Endothelial cell of umbilical vein (primary cell): ENCODE results near the gene RAP1GAP2. TPM values are rescaled to one million over a fixed set of nuclear protein-coding genes. Genes with fewer than 3 reads are reported as not detected.

ENCODE experiments used
- BruUV-seq: library from RNA; stranded (reverse); fragments of 400-500 nt; replicated peaks from 2 replicates; lab custom pipeline; 2021; lab: Mats Ljungman, UMichigan
- CTCF ChIA-PET: fragments of 300-600, 350-600 bp; sonication (Branson Sonifier 250); formaldehyde crosslinking; loops from one replicate; lab custom pipeline; 2021; ENCODE audit warnings: antibody characterized with exemption, inconsistent platforms; lab: Charles Lee
- POLR2A ChIA-PET: fragments of 300-600, 350-600 bp; sonication (Branson Sonifier 250); formaldehyde crosslinking; loops from one replicate; lab custom pipeline; 2021; ENCODE audit warnings: antibody characterized with exemption, inconsistent platforms; lab: Charles Lee
- DNase-seq: peaks from one replicate; pipeline ENCODE4 v3.0.0-alpha.2; 2011; ENCODE audit warnings: low read depth, low spot score
- FAIRE-seq: peaks from 2 replicates; lab custom pipeline; 2011; peaks lifted over from hg19 to GRCh38; lab: Jason Lieb, UNC
- H2AFZ ChIP-seq: 2 replicates; pipeline ENCODE4 v1.6.0; 2012; ENCODE audit warnings: low read depth, low read length, control low read depth, inconsistent platforms
- H3K27ac ChIP-seq: 2 replicates; pipeline ENCODE4 v1.5.1; 2011; ENCODE audit warnings: low read depth, mild to moderate bottlenecking, control low read depth, low read length, moderate library complexity; ENCODE audit not compliant: insufficient read depth
- H3K27me3 ChIP-seq, 2 experiments: 2 replicates each; pipeline versions ENCODE4 v1.6.0 to v1.6.1; 2011; ENCODE audit warnings: low read length in 2 of 2, mixed read lengths in 1 of 2; ENCODE audit not compliant: control insufficient read depth in 2 of 2, insufficient read depth in 2 of 2
- H3K36me3 ChIP-seq, 2 experiments: 2 replicates in 1 of 2; 3 replicates in 1 of 2; pipeline ENCODE4 v1.5.1; 2011; ENCODE audit warnings: low read length in 2 of 2, mild to moderate bottlenecking in 1 of 2, moderate library complexity in 1 of 2; ENCODE audit not compliant: control insufficient read depth in 2 of 2, insufficient read depth in 2 of 2; ENCODE audit errors: extremely low read depth in 1 of 2
- H3K4me1 ChIP-seq: 3 replicates; pipeline ENCODE4 v1.5.1; 2011; ENCODE audit warnings: mild to moderate bottlenecking, low read length; ENCODE audit not compliant: control insufficient read depth, insufficient read depth; ENCODE audit errors: extremely low read depth
- H3K4me2 ChIP-seq: 2 replicates; pipeline ENCODE4 v1.6.1; 2011; ENCODE audit warnings: low read length, control low read depth, mixed read lengths; ENCODE audit not compliant: insufficient read depth
- H3K4me3 ChIP-seq, 3 experiments: fragments of 200-600 bp in 1 of 3; sonication (generic), shearing (Covaris generic) in 1 of 3; replicated peaks in 1 of 3; 2 replicates each; pipeline ENCODE4 v1.5.1; 2011 to 2016; ENCODE audit warnings: control low read depth in 3 of 3, low read length in 3 of 3, mild to moderate bottlenecking in 2 of 3, inconsistent platforms in 1 of 3, low read depth in 1 of 3, moderate library complexity in 1 of 3; ENCODE audit not compliant: insufficient read depth in 1 of 3
- H3K79me2 ChIP-seq: 2 replicates; pipeline ENCODE4 v1.6.0; 2012; ENCODE audit warnings: low read length, inconsistent platforms; ENCODE audit not compliant: control insufficient read depth, insufficient read depth
- H3K9ac ChIP-seq: replicated peaks from 2 replicates; pipeline ENCODE3; 2011; ENCODE audit warnings: low read length, control low read depth; ENCODE audit not compliant: insufficient read depth; ENCODE audit errors: extremely low read depth
- H3K9me1 ChIP-seq: replicated peaks from 3 replicates; pipeline ENCODE4 v1.6.0; 2011; ENCODE audit warnings: mild to moderate bottlenecking, low read length; ENCODE audit not compliant: control insufficient read depth, insufficient read depth; ENCODE audit errors: extremely low read depth
- H3K9me3 ChIP-seq: replicated peaks from 2 replicates; pipeline ENCODE4 v1.5.1; 2012; ENCODE audit warnings: low read length, inconsistent platforms; ENCODE audit not compliant: control insufficient read depth, insufficient read depth
- H4K20me1 ChIP-seq: replicated peaks from 2 replicates; pipeline ENCODE3; 2011; ENCODE audit warnings: mild to moderate bottlenecking, low read length; ENCODE audit not compliant: control insufficient read depth, insufficient read depth; ENCODE audit errors: extremely low read depth
- CTCF ChIP-seq, 2 donors: IDR thresholded peaks; 1 replicate in 1 of 2; 2 replicates in 1 of 2; pipeline ENCODE4 v1.5.1; 2011; ENCODE audit warnings: low read length in 2 of 2, mild to moderate bottlenecking in 2 of 2, moderate library complexity in 2 of 2, control low read depth in 1 of 2, inconsistent platforms in 1 of 2, low read depth in 1 of 2; ENCODE audit not compliant: insufficient read depth in 1 of 2; ENCODE audit errors: extremely low read depth in 1 of 2
- EZH2 ChIP-seq: IDR thresholded peaks from 2 replicates; pipeline ENCODE4 v1.6.1; 2012; ENCODE audit warnings: borderline replicate concordance, low read depth, mild to moderate bottlenecking, moderate library complexity, low read length, inconsistent platforms; ENCODE audit not compliant: severe bottlenecking
- FOS ChIP-seq: IDR thresholded peaks from 2 replicates; pipeline ENCODE4 v1.6.1; 2011; ENCODE audit warnings: mild to moderate bottlenecking, low read length, moderate library complexity, borderline replicate concordance; ENCODE audit not compliant: insufficient read depth
- GATA2 ChIP-seq: IDR thresholded peaks from 2 replicates; pipeline ENCODE4 v1.7.0; 2011; ENCODE audit warnings: low read depth, mild to moderate bottlenecking, moderate library complexity, mixed read lengths, low read length; ENCODE audit not compliant: insufficient read length, insufficient read depth
- JUN ChIP-seq: IDR thresholded peaks from 2 replicates; pipeline ENCODE4 v1.6.1; 2011; ENCODE audit warnings: borderline replicate concordance, low read depth; ENCODE audit not compliant: insufficient read length, insufficient read depth
- MAX ChIP-seq: IDR thresholded peaks from 2 replicates; pipeline ENCODE4 v1.6.1; 2011; ENCODE audit not compliant: insufficient read depth, insufficient read length
- MYC ChIP-seq: IDR thresholded peaks from one replicate; pipeline ENCODE4 v1.6.1; 2011; ENCODE audit warnings: mild to moderate bottlenecking, low read depth, low read length
- POLR2A ChIP-seq: IDR thresholded peaks from 2 replicates; pipeline ENCODE4 v1.6.1; 2012; ENCODE audit warnings: low read depth, mild to moderate bottlenecking, control low read depth, low read length
- POLR2AphosphoS5 ChIP-seq: IDR thresholded peaks from 2 replicates; pipeline ENCODE4 v1.6.1; 2012; ENCODE audit warnings: low read depth, mild to moderate bottlenecking, control low read depth, low read length, moderate library complexity; ENCODE audit not compliant: insufficient read depth
- dilution Hi-C: fragments of 300-500 bp; cut with MboI; formaldehyde crosslinking; loops from one replicate; pipeline ENCODE4 v1.15.0; 2019; ENCODE audit warnings: low sequenced_read_pairs; ENCODE audit not compliant: extremely low pct_ligation_motif_present
- intact Hi-C: fragments of 100-400 bp; cut with micrococcal nuclease; formaldehyde crosslinking; loops from one replicate; pipeline ENCODE4 v1.10.0; 2022
- polyA plus RNA-seq, 4 experiments: library from polyadenylated mRNA; depleted of rRNA in 3 of 4; stranded (reverse) in 3 of 4; unstranded in 1 of 4; fragments of >200 nt; gene quantifications; 2 replicates each; pipeline versions ENCODE4 v1.2.1 to v1.2.3, GENCODE V29; 2011 to 2012; ENCODE audit warnings: missing spikeins in 1 of 4
- total RNA-seq: library from RNA; stranded (reverse); gene quantifications from 2 replicates; pipeline ENCODE4 v1.2.3, GENCODE V29; 2021

Gene RAP1GAP2
- total and polyA plus RNA-seq, 2 donors (not counting 3 experiments of a cell fraction or from before 2014, with no cell fraction given) = 1.4 to 3.6 TPM

- Histone ChIP-seq H3K36me3 (no peaks in the 10 kb centered on the region), H2AFZ (no peak overlapping the region), H3K79me2 (no peaks in the 10 kb centered on the region), H3K27ac (no peak overlapping the region), H3K9ac (no peak overlapping the region), H3K4me1 (no peaks in the 10 kb centered on the region), H3K4me2 (no peak overlapping the region), H3K27me3 (no peaks in the 10 kb centered on the region), H3K9me3 (no peaks in the 10 kb centered on the region), H3K9me1 (no peaks in the 10 kb centered on the region), H4K20me1 (no peaks in the 10 kb centered on the region), H3K4me3 (no peak overlapping the region)
- FAIRE-seq (no peak), DNase-seq (no peak)
- CTCF ChIA-PET = interaction anchor here (0.9 to 1.6 kb wide), 3 partner anchors 9 to 22 kb away, joined by 3 to 4 read pairs (median 4); no protein-coding TSS in a partner anchor
- BruUV-seq = no TSS peak
- TF ChIP-seq MYC (no peak), EZH2 (no peak), CTCF (IDR thresholded peaks at IDR 0.05; ENCODE audit: extremely low read depth in 1 of 2, insufficient read depth in 1 of 2, low read depth in 1 of 2, low read length in 2 of 2) (no peak), GATA2 (no peak), FOS (no peak), JUN (no peak), POLR2AphosphoS5 (no peak), MAX (no peak), POLR2A (no peak)
- POLR2A ChIA-PET = no interaction called here
- dilution Hi-C loops = no loop called here
- intact Hi-C loops = no loop called here
Observed at GRCh38 chr17:2805961-2806360, 9.7 kb downstream of the RAP1GAP2 start.
